Choroid plexus epithelial cell (primary cell): Measurements from ENCODE around the gene MYH11.
"Not testable (repeated sequence)": the region's sequence is repeated elsewhere in the genome, so short reads cannot be mapped to it uniquely, and the experiment has no call there.

Experiments
- DNase-seq: peaks from one replicate; pipeline ENCODE4 v3.0.0-alpha.2; 2010; ENCODE audit warnings: low read depth
- H3K4me3 ChIP-seq: 2 replicates; pipeline ENCODE4 v1.5.1; 2011; ENCODE audit warnings: low read depth, mild to moderate bottlenecking, control low read depth, low read length, moderate library complexity
- CTCF ChIP-seq: conservative IDR thresholded peaks from 2 replicates; pipeline ENCODE4 v1.5.1; 2011; ENCODE audit warnings: low read depth, mild to moderate bottlenecking, control low read depth, inconsistent platforms, low read length, moderate library complexity

The MYH11 gene

DNA sequence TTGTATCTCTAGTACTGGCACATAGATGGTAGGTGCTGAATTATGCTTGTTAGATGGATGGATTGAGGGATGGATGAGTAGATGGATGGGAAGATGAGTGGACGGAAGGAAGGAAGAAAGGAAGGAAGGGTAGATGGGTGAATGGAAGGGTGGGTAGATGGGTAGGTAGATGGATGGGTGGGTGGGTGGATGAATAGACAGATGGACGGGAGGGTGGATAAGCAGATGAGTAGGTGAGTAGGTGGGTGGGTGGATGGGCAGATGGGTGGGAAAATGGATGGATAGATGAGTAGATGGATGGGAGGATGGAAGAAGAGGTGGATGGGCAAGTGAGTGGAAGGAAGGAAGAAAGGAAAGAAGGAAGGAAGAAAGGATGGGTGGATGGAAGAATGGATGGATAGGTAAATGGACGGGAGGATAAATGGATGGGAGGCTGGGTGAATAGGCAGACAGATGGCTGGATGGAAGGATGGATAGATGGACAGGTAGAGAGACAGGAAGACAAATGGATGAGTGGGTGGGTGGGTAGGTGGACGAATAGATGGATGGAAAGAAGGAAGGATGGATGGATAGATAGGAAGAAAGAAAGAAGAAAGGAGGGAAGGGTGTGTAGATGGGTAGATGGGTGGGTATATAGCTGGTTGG, 56.9 kb downstream of the MYH11 start:
- TF ChIP-seq CTCF = no peak
- no peak for DNase-seq
- no peak overlapping the region for H3K4me3 ChIP-seq

- no peak overlapping the region for H3K4me3 ChIP-seq
- no peak for TF ChIP-seq CTCF
- no peak for DNase-seq
These were observed 58.2 kb downstream of the MYH11 start for GRCh38 chr16:15798671-15799070.

DNA sequence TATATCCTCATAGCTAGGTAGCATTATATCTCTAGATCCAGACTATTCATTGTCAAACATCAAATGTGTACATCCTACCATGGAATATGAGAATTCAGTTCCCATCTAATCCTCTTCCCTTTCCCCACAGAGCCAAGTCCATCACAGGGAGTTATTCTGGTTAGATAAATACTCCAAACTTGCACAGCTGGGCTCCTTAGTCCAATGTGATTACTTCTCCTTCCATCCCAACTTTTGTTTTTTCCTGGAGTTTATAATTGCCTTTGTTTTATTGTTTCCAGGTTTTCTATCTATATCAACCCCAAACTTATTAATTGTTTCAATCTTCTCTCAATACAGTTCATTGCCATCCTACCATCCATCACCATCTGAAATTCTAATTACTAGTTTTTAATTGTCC, 59.9 kb downstream of the MYH11 start:
- no peak for DNase-seq
- no peak overlapping the region for H3K4me3 ChIP-seq
- no peak for TF ChIP-seq CTCF

- DNase-seq = no peak
- TF ChIP-seq CTCF = no peak
- H3K4me3 ChIP-seq = no peak overlapping the region
These were observed 61.2 kb downstream of the MYH11 start for GRCh38 chr16:15795615-15796014.

DNA sequence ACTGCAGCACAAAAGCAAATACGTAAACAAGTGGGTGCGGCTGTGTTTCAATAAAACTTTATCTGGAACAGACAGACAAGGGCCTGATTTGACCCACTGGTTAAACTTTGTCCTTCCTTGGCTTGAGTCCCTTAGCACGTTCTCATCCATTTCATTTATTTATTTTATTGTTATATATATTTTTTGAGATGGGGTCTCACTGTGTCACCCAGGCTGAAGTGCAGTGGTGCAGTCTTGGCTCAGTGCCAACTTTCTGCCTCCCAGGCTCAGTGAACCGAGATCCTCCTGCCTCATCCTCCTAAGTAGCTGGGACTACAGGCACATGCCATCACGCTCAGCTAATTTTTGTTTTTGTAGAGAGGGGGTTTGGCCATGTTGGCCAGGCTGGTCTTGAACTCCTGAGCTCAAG, 64.3 kb downstream of the MYH11 start:
- DNase-seq = no peak
- no peak for TF ChIP-seq CTCF
- no peak overlapping the region for H3K4me3 ChIP-seq

- no peak for TF ChIP-seq CTCF
- peak; percentile 31 for DNase-seq
- no peak overlapping the region for H3K4me3 ChIP-seq
These were observed 66.4 kb downstream of the MYH11 start for GRCh38 chr16:15790458-15790857.

GRCh38 chr16:15789816-15790215, 67.0 kb downstream of the MYH11 start:
- DNase-seq, H3K4me3 ChIP-seq: not testable (repeated sequence)
